ENCODE results near the gene TENT4A.

DNA sequence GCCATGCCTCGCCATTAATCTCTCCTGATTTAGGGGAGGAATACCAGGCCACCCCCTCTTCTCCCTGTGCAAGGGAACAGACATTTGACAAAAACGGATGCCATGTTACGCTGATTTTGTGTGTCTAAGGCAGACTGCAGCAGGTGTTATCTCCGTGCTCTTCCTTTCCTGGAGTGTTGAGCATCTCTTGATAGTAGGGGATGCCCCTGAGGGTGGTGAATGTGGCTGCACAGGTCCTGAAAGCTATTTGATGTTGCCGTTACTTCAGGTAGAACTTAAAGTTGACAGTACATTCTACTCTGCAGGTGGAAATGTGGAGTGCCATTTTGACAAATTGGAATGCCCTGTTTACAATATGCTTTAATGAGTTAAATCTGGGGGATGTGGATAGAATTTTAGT lies 21.5 kb downstream of the TENT4A start:
- TF ChIP-seq, protein P1, sequence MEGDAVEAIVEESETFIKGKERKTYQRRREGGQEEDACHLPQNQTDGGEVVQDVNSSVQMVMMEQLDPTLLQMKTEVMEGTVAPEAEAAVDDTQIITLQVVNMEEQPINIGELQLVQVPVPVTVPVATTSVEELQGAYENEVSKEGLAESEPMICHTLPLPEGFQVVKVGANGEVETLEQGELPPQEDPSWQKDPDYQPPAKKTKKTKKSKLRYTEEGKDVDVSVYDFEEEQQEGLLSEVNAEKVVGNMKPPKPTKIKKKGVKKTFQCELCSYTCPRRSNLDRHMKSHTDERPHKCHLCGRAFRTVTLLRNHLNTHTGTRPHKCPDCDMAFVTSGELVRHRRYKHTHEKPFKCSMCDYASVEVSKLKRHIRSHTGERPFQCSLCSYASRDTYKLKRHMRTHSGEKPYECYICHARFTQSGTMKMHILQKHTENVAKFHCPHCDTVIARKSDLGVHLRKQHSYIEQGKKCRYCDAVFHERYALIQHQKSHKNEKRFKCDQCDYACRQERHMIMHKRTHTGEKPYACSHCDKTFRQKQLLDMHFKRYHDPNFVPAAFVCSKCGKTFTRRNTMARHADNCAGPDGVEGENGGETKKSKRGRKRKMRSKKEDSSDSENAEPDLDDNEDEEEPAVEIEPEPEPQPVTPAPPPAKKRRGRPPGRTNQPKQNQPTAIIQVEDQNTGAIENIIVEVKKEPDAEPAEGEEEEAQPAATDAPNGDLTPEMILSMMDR (IDR thresholded peaks at IDR 0.05; ENCODE audit: borderline replicate concordance, extremely low read depth, low read length, poor library complexity, severe bottlenecking): no peak
- TF ChIP-seq EZH2 (IDR thresholded peaks at IDR 0.05; ENCODE audit: borderline replicate concordance, low read depth, low read length, severe bottlenecking): no peak

Data from DND-41 (cell line).